Renal cortex interstitium (tissue), 11 donors: ENCODE data around the gene HCRTR1. TPM values are rescaled to one million over a fixed set of nuclear protein-coding genes. Genes with fewer than 3 reads are reported as not detected.
A peak's percentile ranks its signal among the peaks of the same experiment; 100 is the strongest.

Experiments
- DNase-seq, 11 donors: peaks; one replicate each; pipeline ENCODE4 v3.0.0-alpha.2; 2013; ENCODE audit warnings: low read depth in 9 of 11, low spot score in 4 of 11; ENCODE audit errors: extremely low read depth in 1 of 11
- polyA plus RNA-seq, 3 donors: library from polyadenylated mRNA; unstranded; fragments of 120-200 nt; gene quantifications; one replicate each; pipeline ENCODE4 v1.2.1, GENCODE V29; 2013; ENCODE audit not compliant: insufficient read length in 3 of 3

HCRTR1 gene
- polyA plus RNA-seq, 3 donors = 0.14 to 0.33 TPM; not detected in 1

GRCh38 chr1:31642897-31643296, 25.4 kb downstream of the HCRTR1 start:
- no peak for DNase-seq

GRCh38 chr1:31643976-31644559, 26.6 kb downstream of the HCRTR1 start:
- DNase-seq = peak in 1 of 11 donors; percentile 15

- DNase-seq = peak; percentile 95 to 99 (median 98)
Measured at GRCh38 chr1:31644560-31645273, 27.2 kb downstream of the HCRTR1 start, which contains the start of gene PEF1. TSS of gene PEF1 (minus strand) at chr1:31644876. CDS start at chr1:31644864, 12 bp downstream.

- DNase-seq = peak in 1 of 11 donors; percentile 21
Measured at GRCh38 chr1:31645274-31645568, 27.7 kb downstream of the HCRTR1 start.

GRCh38 chr1:31646259-31646960, 28.9 kb downstream of the HCRTR1 start:
- no peak for DNase-seq

GRCh38 chr1:31647106-31647505, 29.6 kb downstream of the HCRTR1 start:
- DNase-seq = no peak

GRCh38 chr1:31648190-31648589, 30.7 kb downstream of the HCRTR1 start:
- no peak for DNase-seq

GRCh38 chr1:31648641-31649357, 31.3 kb downstream of the HCRTR1 start:
- DNase-seq = no peak

GRCh38 chr1:31650161-31651088, 32.9 kb downstream of the HCRTR1 start:
- DNase-seq = no peak

- DNase-seq = no peak
Measured at GRCh38 chr1:31651089-31651420, 33.6 kb downstream of the HCRTR1 start.

GRCh38 chr1:31651766-31652165, 34.3 kb downstream of the HCRTR1 start:
- no peak for DNase-seq

- DNase-seq = no peak
Measured at GRCh38 chr1:31652891-31653499, 35.5 kb downstream of the HCRTR1 start.

GRCh38 chr1:31653717-31654473, 36.4 kb downstream of the HCRTR1 start:
- no peak for DNase-seq

- DNase-seq = no peak
Measured at GRCh38 chr1:31654474-31654776, 36.9 kb downstream of the HCRTR1 start.

GRCh38 chr1:31655104-31655503, 37.6 kb downstream of the HCRTR1 start:
- no peak for DNase-seq

GRCh38 chr1:31655756-31656155, 38.3 kb downstream of the HCRTR1 start:
- no peak for DNase-seq

GRCh38 chr1:31657020-31657804, 39.7 kb downstream of the HCRTR1 start:
- no peak for DNase-seq
